ENCODE measurements around the gene FZD8.
"Not testable (repeated sequence)": the region's sequence is repeated elsewhere in the genome, so short reads cannot be mapped to it uniquely, and the experiment has no call there.

FZD8 gene, protein sequence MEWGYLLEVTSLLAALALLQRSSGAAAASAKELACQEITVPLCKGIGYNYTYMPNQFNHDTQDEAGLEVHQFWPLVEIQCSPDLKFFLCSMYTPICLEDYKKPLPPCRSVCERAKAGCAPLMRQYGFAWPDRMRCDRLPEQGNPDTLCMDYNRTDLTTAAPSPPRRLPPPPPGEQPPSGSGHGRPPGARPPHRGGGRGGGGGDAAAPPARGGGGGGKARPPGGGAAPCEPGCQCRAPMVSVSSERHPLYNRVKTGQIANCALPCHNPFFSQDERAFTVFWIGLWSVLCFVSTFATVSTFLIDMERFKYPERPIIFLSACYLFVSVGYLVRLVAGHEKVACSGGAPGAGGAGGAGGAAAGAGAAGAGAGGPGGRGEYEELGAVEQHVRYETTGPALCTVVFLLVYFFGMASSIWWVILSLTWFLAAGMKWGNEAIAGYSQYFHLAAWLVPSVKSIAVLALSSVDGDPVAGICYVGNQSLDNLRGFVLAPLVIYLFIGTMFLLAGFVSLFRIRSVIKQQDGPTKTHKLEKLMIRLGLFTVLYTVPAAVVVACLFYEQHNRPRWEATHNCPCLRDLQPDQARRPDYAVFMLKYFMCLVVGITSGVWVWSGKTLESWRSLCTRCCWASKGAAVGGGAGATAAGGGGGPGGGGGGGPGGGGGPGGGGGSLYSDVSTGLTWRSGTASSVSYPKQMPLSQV

DNA sequence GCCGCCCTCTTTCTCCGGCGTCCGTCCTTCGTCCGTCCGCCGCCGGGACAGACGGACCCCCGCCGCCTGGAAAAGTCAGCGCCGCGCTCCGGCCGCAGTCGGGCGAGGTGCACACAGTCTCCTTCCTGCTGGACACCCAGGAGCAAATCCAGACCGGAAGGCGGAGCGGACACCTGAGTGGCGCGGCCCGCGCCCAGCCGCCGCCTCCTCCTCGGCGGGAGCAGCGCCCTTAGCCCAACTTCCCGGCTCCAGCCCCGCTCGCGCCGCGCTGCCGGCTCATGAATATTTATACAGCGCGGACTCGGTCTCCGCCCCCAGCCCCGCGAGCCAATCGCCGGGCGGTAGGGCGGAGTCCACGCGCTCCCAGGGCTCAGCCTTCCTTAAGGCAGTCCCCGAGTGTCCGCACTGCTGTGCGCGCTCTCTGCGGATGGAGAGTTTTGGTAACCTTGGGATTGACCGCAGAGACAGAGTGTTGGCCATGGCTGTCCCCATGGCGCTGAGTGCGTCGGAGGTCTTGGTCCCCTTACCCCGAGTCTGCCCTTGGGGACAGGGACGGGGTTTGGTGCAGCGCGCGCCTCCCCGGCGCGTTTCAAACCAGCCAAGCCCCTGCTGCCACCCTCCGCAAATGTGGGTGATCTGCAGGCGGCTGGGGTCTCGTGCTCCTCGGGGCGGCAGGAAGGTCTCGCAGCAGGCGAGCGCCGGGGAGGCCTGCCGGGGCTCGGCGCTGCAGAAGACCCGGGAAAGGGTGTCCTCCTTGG lies at the start of gene FZD8:
Gene FZD8, minus strand, starts transcription at position 262 of the 758 bp plus-strand sequence. CDS start 867 bp downstream, outside the sequence.
- Mint-ChIP-seq H3K4me3 (peak within 1 kb of the TSS; percentile 77 to 85), H3K27me3 (peaks cover 80% of the 10 kb centered on the region), H3K27ac (no peak within 1 kb of the TSS), H3K9me3 (no peaks in the 10 kb centered on the region), H3K4me1 (peaks cover 46% of the 10 kb centered on the region)
- DNase-seq: peak; percentile 65 to 71
- peak; percentile 85 for ATAC-seq

- DNase-seq (no peak), ATAC-seq (no peak)
- Mint-ChIP-seq H3K9me3 (peaks cover 0 to 7% of the 10 kb centered on the region in 2 donors), H3K4me3 (no peak overlapping the region), H3K27ac (no peak overlapping the region), H3K4me1 (no peaks in the 10 kb centered on the region), H3K27me3 (peaks cover 10% of the 10 kb centered on the region)
Measured at GRCh38 chr10:35691522-35692236, 49.6 kb upstream of the FZD8 start.

DNA sequence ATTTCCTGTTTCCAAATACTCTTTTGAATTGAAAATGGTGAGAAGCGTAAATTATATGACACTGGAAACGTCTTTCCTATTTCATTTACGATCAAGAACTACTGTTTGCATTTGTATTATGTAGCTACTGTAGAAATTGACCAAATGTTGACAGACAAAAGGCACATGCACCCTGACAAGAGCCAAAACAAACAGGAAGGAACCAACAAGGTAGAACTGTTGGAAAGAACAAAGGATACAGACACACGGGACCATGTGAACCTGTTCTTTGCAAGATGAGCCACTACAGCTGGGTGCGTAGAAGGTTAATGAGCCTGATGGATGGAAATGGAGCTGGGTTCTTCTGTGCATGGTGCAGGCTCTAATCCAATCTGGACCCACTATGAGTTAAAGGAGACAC lies 48.4 kb upstream of the FZD8 start:
- Mint-ChIP-seq H3K27ac (no peak overlapping the region), H3K9me3 (peaks cover 0 to 7% of the 10 kb centered on the region in 2 donors), H3K4me1 (no peaks in the 10 kb centered on the region), H3K4me3 (no peak overlapping the region), H3K27me3 (peaks cover 10% of the 10 kb centered on the region)
- no peak for ATAC-seq
- no peak for DNase-seq

DNA sequence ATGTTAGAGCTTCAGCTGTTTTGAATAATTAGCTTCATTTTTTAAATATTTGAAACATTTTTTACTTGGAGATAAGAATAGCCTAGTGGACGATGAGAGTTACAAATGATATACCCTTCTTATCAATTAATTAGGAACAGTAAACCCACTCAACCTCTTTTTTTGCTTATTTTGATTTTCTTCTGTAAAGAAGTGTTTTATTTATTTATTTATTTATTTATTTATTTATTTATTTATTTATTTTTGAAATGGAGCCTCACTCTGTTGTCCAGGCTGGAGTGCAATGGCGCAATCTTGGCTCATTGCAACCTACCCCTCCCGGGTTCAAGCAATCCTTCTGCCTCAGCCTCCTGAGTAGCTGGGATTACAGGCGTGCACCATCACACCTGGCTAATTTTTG lies 43.8 kb upstream of the FZD8 start:
- not testable (repeated sequence) for H3K27ac Mint-ChIP-seq, DNase-seq, ATAC-seq, H3K4me3 Mint-ChIP-seq, H3K4me1 Mint-ChIP-seq
- Mint-ChIP-seq H3K27me3 (peaks cover 10% of the 10 kb centered on the region), H3K9me3 (peaks cover 8 to 14% of the 10 kb centered on the region in 2 donors)

GRCh38 chr10:35685402-35685801 lies 43.3 kb upstream of the FZD8 start:
- H3K4me1 Mint-ChIP-seq: no peaks in the 10 kb centered on the region
- H3K27me3 Mint-ChIP-seq: peaks cover 10% of the 10 kb centered on the region
- no peak overlapping the region for H3K4me3 Mint-ChIP-seq
- DNase-seq: no peak
- peaks cover 8 to 10% of the 10 kb centered on the region in 2 donors for H3K9me3 Mint-ChIP-seq
- ATAC-seq: no peak
- no peak overlapping the region for H3K27ac Mint-ChIP-seq

GRCh38 chr10:35684586-35684985 lies 42.5 kb upstream of the FZD8 start:
- H3K9me3 Mint-ChIP-seq: peaks cover 7 to 8% of the 10 kb centered on the region in 2 donors
- H3K27ac Mint-ChIP-seq: peak overlapping the region in 1 of 2 donors; percentile 23
- H3K4me3 Mint-ChIP-seq: no peak overlapping the region
- H3K27me3 Mint-ChIP-seq: peaks cover 10% of the 10 kb centered on the region
- ATAC-seq: no peak
- DNase-seq: no peak
- no peaks in the 10 kb centered on the region for H3K4me1 Mint-ChIP-seq

GRCh38 chr10:35675846-35676245 lies 33.8 kb upstream of the FZD8 start:
- DNase-seq: no peak
- Mint-ChIP-seq H3K9me3 (peaks cover 0 to 7% of the 10 kb centered on the region in 2 donors), H3K27ac (no peak overlapping the region), H3K4me1 (no peaks in the 10 kb centered on the region), H3K4me3 (no peak overlapping the region), H3K27me3 (peaks cover 9% of the 10 kb centered on the region)
- ATAC-seq: no peak

- ATAC-seq (peak; percentile 42), DNase-seq (no peak)
- H3K27ac Mint-ChIP-seq: no peak overlapping the region
- H3K9me3 Mint-ChIP-seq: peaks cover 0 to 7% of the 10 kb centered on the region in 2 donors
- no peaks in the 10 kb centered on the region for H3K4me1 Mint-ChIP-seq
- H3K27me3 Mint-ChIP-seq: peaks cover 16% of the 10 kb centered on the region
- no peak overlapping the region for H3K4me3 Mint-ChIP-seq
Measured at GRCh38 chr10:35674843-35675242, 32.7 kb upstream of the FZD8 start.

DNA sequence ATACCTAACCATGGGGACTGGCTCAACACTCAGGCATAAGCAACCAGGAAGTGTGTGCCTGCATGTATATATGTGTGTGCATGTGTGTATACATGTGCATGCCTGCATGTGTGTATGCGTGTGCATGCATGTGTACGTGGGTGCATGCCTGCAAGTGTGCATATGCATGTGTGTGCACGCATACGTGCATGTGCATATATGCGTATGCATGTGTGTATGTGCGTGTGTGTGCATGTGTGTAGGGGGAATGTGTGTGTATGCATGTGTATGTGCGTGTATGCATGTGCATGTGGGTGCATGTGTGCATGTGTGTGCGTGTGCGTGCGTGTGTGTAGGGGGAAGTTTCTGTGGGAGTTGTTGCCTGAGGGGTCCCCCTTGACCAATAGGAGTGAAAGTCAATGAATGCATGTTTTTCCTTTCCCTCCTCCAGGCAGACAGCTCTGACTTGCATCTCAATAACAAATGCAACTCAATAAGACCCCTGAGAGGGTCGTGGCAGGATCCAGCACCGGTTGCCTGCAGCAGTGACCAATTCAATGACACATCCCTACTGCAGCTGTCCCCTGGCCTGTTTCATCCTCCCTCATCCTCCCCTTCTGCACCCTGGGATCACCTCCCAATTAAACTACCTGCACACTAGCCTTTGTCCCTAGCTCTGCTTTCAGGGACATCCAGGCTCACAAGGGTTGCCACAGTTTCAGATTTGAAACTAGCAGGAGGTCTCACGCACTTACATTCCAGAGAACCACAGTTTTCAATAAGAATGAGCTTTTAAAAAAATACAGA lies 27.0 kb upstream of the FZD8 start:
- Mint-ChIP-seq H3K9me3 (peaks cover 17 to 29% of the 10 kb centered on the region in 2 donors), H3K4me3 (no peak overlapping the region), H3K27ac (no peak overlapping the region), H3K27me3 (peaks cover 17% of the 10 kb centered on the region), H3K4me1 (no peaks in the 10 kb centered on the region)
- no peak for ATAC-seq
- DNase-seq: no peak

DNA sequence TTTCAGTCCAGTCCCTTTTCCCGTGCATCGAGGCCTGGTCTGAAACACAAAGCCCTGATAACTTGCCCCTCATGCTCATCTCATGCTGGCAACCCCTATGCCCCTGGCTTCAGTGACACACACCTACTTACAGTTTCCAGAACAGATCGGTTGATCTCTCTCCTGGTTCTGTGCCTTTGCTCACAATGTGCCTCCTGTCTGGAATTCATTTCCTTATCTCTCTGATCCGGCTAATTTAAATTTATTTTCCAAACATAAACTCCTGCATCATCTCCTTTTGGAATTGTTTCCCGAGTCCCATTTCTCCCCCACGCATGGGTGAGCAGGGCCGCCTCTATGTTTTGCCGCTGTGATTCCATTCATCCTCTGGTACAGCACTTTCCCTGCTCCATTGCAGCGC lies 25.9 kb upstream of the FZD8 start:
- DNase-seq: no peak
- Mint-ChIP-seq H3K27ac (peak overlapping the region in 1 of 2 donors; percentile 9), H3K4me1 (no peaks in the 10 kb centered on the region), H3K9me3 (peaks cover 17 to 29% of the 10 kb centered on the region in 2 donors), H3K4me3 (no peak overlapping the region), H3K27me3 (peaks cover 17% of the 10 kb centered on the region)
- no peak for ATAC-seq

- H3K9me3 Mint-ChIP-seq: peaks cover 17 to 29% of the 10 kb centered on the region in 2 donors
- H3K27ac Mint-ChIP-seq: no peak overlapping the region
- H3K27me3 Mint-ChIP-seq: peaks cover 16% of the 10 kb centered on the region
- H3K4me3 Mint-ChIP-seq: no peak overlapping the region
- no peaks in the 10 kb centered on the region for H3K4me1 Mint-ChIP-seq
- ATAC-seq (no peak), DNase-seq (no peak)
Measured at GRCh38 chr10:35667270-35667889, 25.3 kb upstream of the FZD8 start.

- no peak overlapping the region for H3K4me3 Mint-ChIP-seq
- peaks cover 0 to 9% of the 10 kb centered on the region in 2 donors for H3K9me3 Mint-ChIP-seq
- H3K4me1 Mint-ChIP-seq: no peaks in the 10 kb centered on the region
- DNase-seq: no peak
- H3K27me3 Mint-ChIP-seq: peaks cover 39% of the 10 kb centered on the region
- no peak for ATAC-seq
- no peak overlapping the region for H3K27ac Mint-ChIP-seq
Measured at GRCh38 chr10:35661236-35661635, 19.1 kb upstream of the FZD8 start.

GRCh38 chr10:35659456-35659855 lies 17.4 kb upstream of the FZD8 start:
- Mint-ChIP-seq H3K9me3 (peaks cover 0 to 9% of the 10 kb centered on the region in 2 donors), H3K27me3 (peaks cover 39% of the 10 kb centered on the region), H3K27ac (no peak overlapping the region), H3K4me3 (no peak overlapping the region), H3K4me1 (no peaks in the 10 kb centered on the region)
- no peak for ATAC-seq
- no peak for DNase-seq

GRCh38 chr10:35657621-35658020 lies 15.5 kb upstream of the FZD8 start:
- ATAC-seq: no peak
- H3K9me3 Mint-ChIP-seq: peaks cover 0 to 9% of the 10 kb centered on the region in 2 donors
- no peak overlapping the region for H3K4me3 Mint-ChIP-seq
- no peak for DNase-seq
- H3K4me1 Mint-ChIP-seq: no peaks in the 10 kb centered on the region
- H3K27me3 Mint-ChIP-seq: peaks cover 39% of the 10 kb centered on the region
- no peak overlapping the region for H3K27ac Mint-ChIP-seq

All from stimulated activated naive CD8-positive, alpha-beta T cell treated with anti-CD3 and anti-CD28 coated beads, Interleukin-15, amount 100 ng/mL, for 72 hours (primary cell).